Stimulated activated CD8-positive, alpha-beta memory T cell treated with anti-CD3 and anti-CD28 coated beads, Interleukin-12 subunit alpha, Interleukin-12 subunit beta, amount 100 ng/mL, for 24 hours (primary cell): ENCODE results near the gene OR1N1.
"Not testable (repeated sequence)": the region's sequence is repeated elsewhere in the genome, so short reads cannot be mapped to it uniquely, and the experiment has no call there.

Experiments
- DNase-seq: peaks from one replicate; pipeline ENCODE4 v3.0.0-alpha.2; 2020; ENCODE audit errors: extremely low read depth

The OR1N1 gene, protein sequence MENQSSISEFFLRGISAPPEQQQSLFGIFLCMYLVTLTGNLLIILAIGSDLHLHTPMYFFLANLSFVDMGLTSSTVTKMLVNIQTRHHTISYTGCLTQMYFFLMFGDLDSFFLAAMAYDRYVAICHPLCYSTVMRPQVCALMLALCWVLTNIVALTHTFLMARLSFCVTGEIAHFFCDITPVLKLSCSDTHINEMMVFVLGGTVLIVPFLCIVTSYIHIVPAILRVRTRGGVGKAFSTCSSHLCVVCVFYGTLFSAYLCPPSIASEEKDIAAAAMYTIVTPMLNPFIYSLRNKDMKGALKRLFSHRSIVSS

DNA sequence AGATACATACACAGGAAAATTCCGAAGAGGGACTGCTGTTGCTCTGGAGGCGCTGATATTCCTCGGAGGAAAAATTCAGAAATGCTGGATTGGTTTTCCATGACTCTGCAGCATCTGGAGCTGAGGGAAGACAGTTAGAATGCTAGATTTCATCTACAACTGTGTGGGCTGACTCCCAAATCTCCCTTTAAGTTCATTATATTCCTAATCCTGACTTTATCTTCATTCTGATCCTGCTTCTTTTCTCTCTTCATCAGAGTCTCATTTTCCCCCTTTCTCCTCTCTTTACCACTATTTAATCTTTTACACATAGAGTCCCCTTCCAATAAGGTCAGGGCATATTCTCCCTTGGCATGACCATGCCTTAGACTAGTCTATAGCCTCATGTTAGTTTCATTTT, at the start of gene OR1N1:
Gene OR1N1, minus strand, starts transcription at position 101 of the 400 bp plus-strand sequence. Its CDS starts 0 bp downstream, at position 101.
- no peak for DNase-seq

DNA sequence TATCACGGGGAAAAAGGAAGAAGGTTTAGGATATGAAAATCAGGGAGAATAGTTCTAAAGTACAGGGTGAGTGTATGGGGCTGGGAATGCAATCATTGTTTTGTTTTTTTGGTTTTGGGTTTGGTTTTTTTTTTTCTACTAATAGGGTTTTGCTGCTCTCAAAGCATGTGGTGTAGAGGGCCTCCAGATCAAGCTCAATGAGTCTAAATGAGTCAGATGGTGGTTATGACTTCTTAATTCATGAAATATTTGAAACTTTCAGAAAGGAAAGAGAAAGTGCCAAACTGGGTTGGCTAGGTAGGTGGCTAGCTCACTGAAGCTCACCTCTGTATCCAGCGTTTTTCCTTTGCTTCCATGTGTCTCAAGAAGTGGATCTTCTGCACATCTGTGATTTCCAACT, 45.4 kb upstream of the OR1N1 start:
- no peak for DNase-seq

DNA sequence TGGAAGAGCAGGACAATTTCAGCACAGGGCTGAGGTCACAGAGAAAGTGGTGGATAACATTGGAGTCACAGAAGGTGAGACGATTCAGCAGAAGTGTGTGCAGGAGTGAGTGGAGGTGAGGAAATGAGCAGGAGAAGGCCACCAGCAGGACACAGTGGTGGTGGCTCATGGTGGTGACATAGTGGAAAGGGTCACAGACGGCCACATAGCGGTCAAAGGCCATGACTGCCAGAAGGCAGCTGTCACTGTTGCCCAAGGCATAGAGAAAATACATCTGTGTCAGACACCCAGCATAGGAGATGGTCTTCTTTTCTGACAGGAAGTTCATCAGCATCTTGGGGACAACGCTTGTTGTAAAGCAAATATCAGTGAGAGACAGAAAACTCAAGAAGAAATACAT, 40.8 kb upstream of the OR1N1 start:
- no peak for DNase-seq

DNA sequence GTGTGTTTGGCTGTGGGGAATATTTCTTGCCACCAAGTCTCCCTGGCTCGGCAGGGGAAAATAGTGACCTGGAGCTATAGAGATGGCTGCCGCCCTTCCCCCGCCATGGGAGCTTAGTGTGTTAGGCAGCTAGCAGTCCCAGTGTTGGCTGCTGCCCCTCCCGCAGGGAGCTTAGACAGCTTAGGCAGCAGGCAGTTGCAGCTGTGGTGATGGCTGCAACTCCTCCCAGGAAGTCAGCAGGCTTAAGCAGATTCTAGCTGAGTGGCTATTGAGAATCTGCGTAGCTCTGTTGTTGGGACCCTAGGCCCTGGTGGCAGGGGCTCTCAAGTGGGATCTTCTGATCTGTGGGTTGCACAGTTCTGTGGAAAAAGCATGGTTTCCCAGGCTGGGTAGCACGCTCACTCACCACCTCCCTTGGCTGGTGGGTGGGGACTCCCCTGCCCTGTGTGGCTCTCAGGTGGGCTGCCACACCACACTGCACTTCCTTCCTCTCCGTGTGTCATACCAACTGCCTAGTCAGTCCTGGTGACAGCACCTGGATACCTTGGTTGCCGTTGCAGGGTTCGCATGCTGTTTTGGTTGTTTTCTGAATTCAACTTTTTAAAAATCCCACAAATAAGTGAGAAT, 35.2 kb upstream of the OR1N1 start:
- DNase-seq: peak; percentile 2

DNA sequence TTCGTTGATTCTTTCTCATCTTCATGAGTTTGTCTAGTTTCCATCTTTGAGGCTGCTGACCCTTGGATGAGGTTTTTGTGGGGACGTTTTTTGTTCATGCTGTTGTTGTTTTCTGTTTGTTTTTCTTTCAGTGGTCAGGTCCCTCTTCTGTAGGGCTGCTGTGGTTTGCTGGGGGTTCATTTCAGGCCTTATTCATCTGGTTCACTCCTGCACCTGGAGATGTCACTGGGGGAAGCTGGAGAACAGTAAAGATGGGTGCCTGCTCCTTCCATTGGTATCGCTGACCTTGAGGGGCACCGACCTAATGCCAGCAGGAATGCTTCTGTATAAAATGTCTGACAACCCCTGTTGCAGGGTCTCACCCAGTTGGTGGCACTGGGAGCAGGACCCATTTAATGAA, 34.4 kb upstream of the OR1N1 start:
- no peak for DNase-seq

DNA sequence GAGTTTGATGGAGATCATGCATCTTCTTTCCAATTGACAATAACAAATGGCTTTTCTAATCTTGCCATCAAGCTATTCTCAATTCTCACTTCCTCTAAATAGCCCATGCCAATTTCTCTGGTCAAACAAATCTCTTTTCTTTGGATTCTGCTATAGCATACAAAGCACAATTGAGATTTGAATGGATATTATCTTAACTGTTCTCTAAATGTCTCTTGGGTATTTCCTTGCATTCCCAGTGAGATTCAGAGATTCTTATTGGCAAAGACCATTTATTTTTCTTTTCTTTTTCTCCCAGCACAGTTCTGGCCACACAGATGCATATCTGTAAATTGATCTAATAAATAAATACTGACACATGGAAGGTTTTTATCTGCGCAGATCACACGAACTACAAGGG, 25.7 kb upstream of the OR1N1 start, which contains the start of gene OR1N2:
Gene OR1N2, plus strand, starts transcription at position 301 of the 400 bp plus-strand sequence. CDS start 100 bp downstream, outside the sequence.
- no peak for DNase-seq

DNA sequence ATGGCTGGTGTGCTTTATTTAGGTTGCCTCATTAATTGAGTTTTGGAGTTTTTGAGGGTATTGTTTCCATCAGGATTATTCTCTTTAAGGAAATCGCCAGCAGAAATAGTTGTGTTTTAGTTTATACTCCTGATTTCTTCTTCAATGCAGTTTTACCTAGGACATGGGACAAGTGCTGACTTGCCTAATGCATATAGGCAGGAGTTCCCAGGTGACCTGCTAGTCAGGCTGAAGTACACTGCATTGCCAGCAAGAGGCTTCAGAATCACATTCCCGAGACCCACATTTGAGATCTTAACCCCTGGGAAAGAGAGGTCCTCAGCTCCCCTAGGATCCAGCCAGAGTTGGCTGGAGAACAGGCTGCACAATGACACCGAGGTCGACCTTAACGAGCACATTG, 24.3 kb upstream of the OR1N1 start:
- DNase-seq: no peak

DNA sequence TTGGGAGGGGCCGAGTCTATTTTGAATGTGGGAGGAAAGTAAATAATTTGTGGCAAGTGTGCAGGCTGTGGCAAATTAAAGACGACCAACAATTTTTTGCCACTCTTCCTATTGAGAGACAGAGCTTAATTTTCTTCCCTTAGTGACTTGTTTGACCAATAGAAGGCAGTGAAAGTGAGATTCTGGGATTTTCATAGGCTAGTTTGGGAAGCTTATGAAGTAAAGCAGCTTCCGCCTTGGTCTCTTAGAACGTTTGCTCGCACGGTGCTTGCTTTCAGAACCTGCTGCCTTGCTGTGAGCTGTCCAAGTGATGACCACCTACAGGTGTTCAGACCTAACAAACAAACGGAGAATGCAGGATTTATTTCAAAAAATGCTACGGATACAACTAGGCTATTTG, 19.1 kb upstream of the OR1N1 start:
- DNase-seq: no peak

DNA sequence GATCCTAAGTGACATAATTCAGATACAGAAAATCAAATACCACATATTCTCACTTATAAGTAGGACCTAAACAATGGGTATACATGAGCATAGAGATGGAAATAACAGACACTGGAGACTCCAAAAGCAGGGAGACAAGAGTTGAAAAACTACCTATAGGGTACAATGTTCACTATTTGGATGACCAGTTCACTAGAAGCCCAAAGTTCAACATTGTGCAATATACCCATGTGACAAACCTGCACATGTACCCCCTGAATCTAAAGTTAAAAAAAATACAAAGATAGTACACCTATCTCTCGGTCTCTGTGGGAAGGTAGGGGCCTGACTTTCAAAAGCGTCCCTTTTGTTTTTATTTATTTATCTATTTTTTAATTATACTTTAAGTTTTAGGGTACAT, 11.7 kb upstream of the OR1N1 start:
- DNase-seq: no peak

DNA sequence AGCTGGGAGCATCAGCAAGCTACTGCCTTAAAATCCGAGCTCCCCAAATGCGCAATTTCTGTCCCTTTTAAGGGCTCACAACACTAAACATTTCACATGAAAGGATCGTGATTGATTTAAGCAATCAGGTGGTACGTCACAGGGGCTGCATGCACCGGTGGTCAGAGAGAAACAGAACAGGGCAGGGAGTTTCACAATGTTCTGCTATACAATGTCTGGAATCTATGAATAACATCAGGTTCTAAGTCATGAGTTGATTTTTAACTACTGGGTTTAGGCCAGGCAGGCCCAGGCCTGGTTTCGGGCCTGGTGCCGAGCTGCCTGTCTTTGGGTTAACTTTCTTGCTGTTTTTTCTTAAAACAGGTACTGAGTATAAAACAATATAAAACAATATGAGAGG, 10.0 kb upstream of the OR1N1 start:
- not testable (repeated sequence) for DNase-seq

DNA sequence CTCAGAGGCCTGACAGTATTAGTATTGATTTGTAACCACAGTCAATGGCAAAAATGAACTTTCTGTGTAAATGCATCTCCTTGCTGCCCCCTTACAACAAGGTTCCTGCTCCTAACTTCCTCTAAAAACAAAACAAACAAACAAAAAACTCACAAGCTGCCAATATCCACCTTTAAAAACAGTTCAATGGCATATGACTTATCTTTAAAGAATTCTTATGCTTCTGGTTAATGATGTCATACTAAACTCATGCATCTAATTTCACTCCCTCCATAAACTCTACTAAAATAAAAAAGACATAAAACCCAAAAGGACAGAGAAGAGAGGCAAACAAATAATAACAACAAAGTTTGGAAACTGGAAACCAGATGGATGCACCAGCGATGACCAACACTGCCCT, 9.0 kb upstream of the OR1N1 start:
- no peak for DNase-seq

DNA sequence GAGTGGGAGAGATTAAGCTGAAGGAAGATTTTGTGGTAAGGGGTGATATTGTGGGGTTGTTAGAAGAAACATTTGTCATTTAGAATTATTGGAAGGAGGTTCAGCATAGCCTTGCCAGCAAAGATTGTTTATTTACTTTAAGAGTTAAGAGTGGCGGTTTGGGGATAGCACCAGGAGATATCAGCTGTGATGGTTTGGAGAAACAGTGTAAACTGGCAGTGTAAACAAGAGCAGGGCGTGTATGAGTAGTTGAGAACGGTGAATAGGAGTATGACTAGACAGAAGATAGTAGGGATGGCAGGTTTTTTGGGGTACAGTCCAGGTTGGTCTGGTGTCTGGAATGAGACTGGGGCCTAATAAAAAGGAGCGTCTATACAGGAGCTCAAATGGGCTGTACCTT, 4.1 kb upstream of the OR1N1 start:
- DNase-seq: not testable (repeated sequence)

DNA sequence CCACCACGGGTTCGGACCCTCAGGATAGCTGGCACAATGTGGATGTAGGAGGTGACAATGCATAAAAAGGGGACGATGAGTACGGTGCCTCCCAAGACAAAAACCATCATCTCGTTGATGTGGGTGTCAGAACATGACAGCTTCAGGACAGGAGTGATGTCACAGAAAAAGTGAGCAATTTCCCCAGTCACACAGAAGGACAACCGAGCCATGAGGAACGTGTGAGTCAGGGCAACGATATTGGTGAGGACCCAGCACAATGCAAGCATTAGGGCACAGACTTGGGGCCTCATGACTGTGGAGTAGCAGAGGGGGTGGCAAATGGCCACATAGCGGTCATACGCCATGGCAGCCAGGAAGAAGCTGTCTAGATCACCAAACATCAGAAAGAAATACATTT, 491 bp downstream of the OR1N1 start:
- DNase-seq: no peak

DNA sequence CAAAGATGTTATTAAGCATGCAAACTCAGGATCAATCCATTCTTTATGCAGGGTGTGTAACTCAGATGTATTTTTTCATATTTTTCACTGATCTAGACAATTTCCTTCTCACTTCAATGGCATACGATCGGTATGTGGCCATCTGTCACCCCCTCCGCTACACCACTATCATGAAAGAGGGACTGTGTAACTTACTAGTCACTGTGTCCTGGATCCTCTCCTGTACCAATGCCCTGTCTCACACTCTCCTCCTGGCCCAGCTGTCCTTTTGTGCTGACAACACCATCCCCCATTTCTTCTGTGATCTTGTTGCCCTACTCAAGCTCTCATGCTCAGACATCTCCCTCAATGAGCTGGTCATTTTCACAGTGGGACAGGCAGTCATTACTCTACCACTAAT, 7.7 kb downstream of the OR1N1 start:
- no peak for DNase-seq

DNA sequence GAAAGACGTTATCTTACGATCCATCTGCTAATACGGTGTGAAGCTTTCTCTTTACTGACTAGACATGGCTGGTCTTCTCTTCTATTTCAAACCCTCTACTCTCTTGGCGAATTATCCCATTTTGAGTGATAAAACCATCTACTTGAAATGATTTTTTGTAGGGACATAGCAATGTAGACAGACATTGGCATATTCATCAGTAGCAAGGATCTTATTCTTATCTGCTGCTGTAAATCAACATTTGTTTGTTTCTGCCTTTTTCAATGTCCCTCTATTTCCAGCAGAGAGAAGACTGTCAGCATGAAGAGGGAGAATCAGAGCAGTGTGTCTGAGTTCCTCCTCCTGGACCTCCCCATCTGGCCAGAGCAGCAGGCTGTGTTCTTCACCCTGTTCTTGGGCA, 8.3 kb downstream of the OR1N1 start, which contains the start of gene OR1J4:
Gene OR1J4, plus strand, starts transcription at position 301 of the 400 bp plus-strand sequence. Its CDS starts 0 bp downstream, at position 301.
- no peak for DNase-seq

DNA sequence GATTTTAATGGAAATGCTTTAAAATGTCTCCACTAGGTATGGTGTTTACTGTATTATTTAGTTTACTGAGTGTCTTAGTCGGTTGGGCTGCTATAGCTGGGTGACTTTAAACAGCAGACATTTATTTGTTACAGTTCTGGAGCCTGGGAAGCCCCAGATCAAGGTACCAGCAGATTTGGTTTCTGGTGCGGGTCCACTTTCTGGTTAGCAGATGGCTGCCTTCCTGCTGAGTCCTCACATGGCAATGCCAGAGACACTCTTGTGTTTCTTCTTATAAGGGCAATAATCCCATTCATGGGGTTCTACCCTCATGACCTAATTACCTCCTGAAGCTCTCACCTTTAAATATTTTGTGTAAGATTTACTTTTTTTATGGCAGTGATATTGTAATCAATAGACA, 8.9 kb downstream of the OR1N1 start:
- no peak for DNase-seq

DNA sequence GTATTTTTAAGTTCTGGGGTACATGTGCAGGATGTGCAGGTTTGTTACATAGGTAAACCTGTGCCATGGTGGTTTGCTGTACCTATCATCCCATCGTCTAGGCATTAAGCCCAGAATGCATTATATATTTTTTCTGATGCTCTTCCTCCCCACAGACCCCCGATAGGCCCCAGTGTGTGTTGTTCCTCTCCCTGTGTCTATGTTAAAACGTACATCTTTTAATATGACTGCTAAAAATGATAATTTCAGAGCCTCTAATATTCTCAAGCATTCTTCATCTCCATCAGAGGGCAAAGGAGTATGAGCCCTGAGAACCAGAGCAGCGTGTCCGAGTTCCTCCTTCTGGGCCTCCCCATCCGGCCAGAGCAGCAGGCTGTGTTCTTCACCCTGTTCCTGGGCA, 16.6 kb downstream of the OR1N1 start, which contains the start of gene OR1J2:
Gene OR1J2, plus strand, starts transcription at position 301 of the 400 bp plus-strand sequence. Its CDS starts 0 bp downstream, at position 301.
- no peak for DNase-seq

DNA sequence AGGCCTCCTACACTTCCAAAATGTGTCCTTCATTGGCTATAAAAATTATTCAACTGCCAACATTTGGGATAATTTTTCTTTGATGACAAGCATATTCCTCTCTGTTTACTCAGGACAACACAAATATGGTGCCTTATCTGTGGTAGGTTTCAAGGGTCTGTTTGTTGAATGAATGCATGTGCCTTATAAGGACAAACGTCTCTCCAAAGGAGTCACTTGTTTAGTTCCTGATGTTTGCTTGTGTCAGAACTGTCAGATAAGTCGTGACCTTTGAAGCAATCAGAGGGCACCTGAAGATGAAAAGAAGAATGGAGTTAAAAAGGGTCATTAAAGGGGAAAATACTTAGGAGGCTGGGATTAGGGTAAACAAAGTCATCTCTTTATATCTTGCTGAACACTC, 20.1 kb downstream of the OR1N1 start:
- no peak for DNase-seq

DNA sequence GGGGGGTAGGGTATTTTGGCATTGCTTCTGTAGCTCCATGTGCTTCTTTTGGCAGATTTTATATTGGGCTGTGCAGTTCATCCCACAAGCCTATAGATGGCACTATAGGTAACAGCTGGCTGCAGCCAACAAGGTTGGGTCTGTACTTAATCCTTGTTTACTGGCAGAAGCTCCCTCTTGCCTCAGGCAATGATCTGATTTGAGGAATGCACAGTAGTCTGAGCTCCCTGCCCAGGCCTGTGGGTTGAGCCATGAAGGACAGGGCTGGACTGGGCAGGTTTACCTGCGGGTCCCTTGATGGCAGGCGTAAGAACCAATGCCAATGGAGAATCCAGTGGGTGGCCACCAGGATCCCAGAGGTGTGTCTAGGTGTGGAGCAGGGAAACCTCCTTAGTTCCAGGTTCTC, 28.2 kb downstream of the OR1N1 start:
- no peak for DNase-seq

DNA sequence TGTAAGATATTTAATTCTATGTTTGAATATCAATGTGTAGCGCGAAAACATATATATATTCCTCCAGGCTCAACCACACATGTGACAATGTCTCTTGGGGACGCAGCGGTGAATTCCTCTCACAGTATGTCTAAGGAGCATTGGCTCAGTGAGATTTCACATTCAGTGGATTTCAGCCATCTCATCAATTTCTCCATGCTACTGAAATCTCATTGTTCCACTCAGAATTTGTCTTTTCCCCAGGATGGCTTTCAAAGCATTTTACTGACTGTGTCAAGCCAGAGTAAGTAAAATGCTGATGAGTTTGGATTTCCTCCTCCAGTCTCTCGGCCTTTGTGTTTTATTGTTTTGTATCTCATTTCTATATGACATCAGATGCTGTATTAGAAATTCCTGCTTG, 48.0 kb downstream of the OR1N1 start:
- no peak for DNase-seq

DNA sequence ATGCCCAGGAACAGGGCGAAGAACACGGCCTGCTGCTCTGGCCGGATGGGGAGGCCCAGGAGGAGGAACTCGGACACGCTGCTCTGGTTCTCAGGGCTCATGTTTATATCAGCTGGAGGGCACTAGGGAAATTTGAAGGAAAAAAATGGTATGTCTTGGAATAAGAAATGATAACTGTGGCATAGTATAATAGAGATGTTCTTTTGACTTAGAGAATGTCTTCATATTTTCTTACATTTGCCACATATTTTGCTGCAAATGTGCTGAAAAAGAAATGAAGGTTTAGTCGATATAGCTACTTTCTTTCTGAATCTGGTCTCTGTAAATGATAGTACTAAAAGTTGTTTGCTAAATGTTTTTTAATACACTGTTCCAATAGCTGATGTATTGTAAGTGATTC, 49.3 kb downstream of the OR1N1 start, which contains the start of gene OR1J1:
Gene OR1J1, minus strand, starts transcription at position 101 of the 400 bp plus-strand sequence. Its CDS starts 0 bp downstream, at position 101.
- DNase-seq: no peak

DNA sequence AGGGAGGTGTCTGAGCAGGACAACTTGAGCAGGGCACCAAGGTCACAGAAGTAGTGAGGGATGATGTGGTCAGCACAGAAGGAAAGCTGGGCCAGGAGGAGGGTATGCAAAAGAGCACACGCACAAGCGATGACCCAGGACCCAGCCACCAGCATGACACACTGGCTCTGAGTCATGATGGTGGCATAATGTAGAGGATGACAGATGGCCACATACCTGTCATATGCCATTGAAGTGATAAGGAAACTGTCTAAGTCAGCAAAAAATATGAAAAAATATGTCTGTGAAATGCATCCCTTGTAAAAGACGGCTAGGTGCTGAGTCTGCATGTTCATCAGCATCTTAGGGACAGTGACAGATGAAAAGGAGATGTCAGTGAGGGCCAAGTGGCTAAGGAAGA, 49.7 kb downstream of the OR1N1 start:
- no peak for DNase-seq
